Activated naive CD4-positive, alpha-beta T cell treated with anti-CD3 and anti-CD28 coated beads for 36 hours (primary cell): ENCODE measurements around the gene RRP1. TPM values are rescaled to one million over a fixed set of nuclear protein-coding genes. Genes with fewer than 3 reads are reported as not detected.

ENCODE experiments used
- CTCF ChIA-PET: fragments of 350-600 bp; sonication (Branson Sonifier 250); formaldehyde crosslinking; loops from one replicate; lab custom pipeline; 2021; ENCODE audit warnings: antibody characterized with exemption; lab: Charles Lee
- DNase-seq: peaks from one replicate; pipeline ENCODE4 v3.0.0-alpha.2; 2020
- H3K27ac Mint-ChIP-seq: one replicate; pipeline ENCODE4 v1.8.0; 2021; ENCODE audit warnings: mild to moderate bottlenecking, mixed read lengths
- H3K27me3 Mint-ChIP-seq: one replicate; pipeline ENCODE4 v1.8.0; 2021; ENCODE audit warnings: low read depth, mixed read lengths
- H3K36me3 Mint-ChIP-seq: one replicate; pipeline ENCODE4 v1.8.0; 2021; ENCODE audit warnings: low read depth, mixed read lengths
- H3K4me1 Mint-ChIP-seq: one replicate; pipeline ENCODE4 v1.8.0; 2021; ENCODE audit warnings: low read depth, mixed read lengths
- H3K4me3 Mint-ChIP-seq: one replicate; pipeline ENCODE4 v1.8.0; 2021; ENCODE audit warnings: mild to moderate bottlenecking, moderate library complexity, mixed read lengths
- H3K9me3 Mint-ChIP-seq: one replicate; pipeline ENCODE4 v1.8.0; 2021; ENCODE audit warnings: mixed read lengths
- intact Hi-C: fragments of 100-400 bp; cut with micrococcal nuclease; formaldehyde crosslinking; loops from one replicate; pipeline ENCODE4 v1.15.1; 2023
- total RNA-seq, 2 experiments: library from RNA; stranded (reverse); gene quantifications; one replicate each; pipeline ENCODE4 v1.2.3, GENCODE V29; 2021

The RRP1 gene
- total RNA-seq, 2 experiments from 2014 or later, result 33.6 to 35.5 TPM

DNA sequence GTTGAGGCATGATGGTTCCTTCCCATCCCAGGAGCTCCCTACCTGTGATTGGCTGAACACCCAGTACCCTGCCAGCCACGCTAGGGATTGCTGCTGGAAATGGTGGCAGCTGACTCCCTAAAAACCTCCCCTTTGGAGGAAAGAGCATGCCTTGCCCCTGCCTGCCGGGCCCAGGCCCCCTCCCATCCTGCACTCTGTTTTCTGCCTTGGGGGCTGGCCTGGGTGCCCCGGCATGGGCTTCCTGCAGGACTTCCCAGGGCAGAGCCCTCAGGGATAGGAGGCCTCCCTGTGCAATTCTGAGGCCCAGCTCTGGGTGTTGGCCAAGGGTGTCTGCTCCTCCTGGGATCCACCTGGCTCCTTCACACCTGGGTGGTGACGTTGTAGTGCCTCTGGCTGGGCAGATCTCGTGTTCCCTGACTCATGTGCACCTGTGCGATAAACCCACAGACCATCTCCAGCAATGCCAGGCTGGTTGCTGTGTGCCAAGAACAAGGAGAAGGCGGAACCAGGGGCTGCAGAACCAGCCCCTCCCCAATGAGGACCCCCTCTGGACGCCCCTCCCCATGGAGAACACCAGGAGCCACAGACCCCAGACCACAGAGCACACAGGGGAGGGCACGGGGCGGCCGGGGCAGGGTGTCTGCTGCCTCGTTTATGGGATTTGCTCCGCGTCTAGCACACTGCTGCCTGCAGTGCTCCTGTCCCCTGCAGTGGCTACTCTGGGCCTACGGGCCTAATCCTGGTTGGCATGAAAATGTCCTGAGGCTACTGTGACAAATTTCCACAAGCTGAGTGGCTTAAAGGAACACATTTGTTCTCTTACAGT is 26.9 kb upstream of the RRP1 start:
- DNase-seq, result no peak
- H3K36me3 Mint-ChIP-seq, result peaks cover 7% of the 10 kb centered on the region
- H3K9me3 Mint-ChIP-seq, result no peaks in the 10 kb centered on the region
- no peak overlapping the region for H3K4me3 Mint-ChIP-seq
- intact Hi-C loops, result no loop called here
- no peak overlapping the region for H3K27ac Mint-ChIP-seq
- CTCF ChIA-PET, result interaction anchor here (1.3 kb wide), 1 partner anchor 39 kb away, joined by 3 read pairs; no protein-coding TSS in a partner anchor
- H3K27me3 Mint-ChIP-seq, result no peaks in the 10 kb centered on the region
- H3K4me1 Mint-ChIP-seq, result no peaks in the 10 kb centered on the region

DNA sequence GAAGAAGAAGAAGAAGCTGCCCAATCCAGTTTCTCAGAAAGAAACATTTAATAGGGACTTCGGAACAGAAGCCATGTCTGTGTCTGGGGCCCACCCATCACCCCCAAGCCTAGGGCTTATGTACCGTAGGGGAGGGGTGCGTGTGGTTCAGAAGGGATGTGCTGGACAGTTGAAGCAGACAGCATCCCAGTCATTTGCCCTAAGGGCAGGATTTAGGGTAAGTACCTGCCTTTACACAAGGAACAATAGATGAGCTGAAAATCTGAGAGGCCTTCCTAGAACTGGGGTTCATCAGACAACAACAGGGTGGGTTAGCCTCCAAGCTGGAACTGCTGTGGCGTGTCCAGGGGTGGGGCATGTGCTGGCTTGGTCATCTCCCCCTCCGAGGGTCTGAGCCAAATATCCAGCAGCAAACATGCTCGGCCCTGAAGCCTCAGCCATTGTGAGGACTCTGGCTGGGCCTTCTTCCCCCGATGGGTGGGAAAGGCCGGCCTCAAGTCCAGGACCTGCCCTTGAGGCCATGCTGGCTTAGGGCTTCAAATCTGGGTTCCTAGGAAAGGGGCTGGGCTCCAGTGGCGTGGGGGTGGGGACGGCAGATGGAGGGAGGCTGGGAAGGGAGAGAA is 25.4 kb upstream of the RRP1 start:
- H3K4me1 Mint-ChIP-seq, result no peaks in the 10 kb centered on the region
- no peak for DNase-seq
- no peak overlapping the region for H3K4me3 Mint-ChIP-seq
- H3K36me3 Mint-ChIP-seq, result peaks cover 3% of the 10 kb centered on the region
- intact Hi-C loops, result no loop called here
- no peak overlapping the region for H3K27ac Mint-ChIP-seq
- CTCF ChIA-PET, result no interaction called here
- no peaks in the 10 kb centered on the region for H3K27me3 Mint-ChIP-seq
- no peaks in the 10 kb centered on the region for H3K9me3 Mint-ChIP-seq

DNA sequence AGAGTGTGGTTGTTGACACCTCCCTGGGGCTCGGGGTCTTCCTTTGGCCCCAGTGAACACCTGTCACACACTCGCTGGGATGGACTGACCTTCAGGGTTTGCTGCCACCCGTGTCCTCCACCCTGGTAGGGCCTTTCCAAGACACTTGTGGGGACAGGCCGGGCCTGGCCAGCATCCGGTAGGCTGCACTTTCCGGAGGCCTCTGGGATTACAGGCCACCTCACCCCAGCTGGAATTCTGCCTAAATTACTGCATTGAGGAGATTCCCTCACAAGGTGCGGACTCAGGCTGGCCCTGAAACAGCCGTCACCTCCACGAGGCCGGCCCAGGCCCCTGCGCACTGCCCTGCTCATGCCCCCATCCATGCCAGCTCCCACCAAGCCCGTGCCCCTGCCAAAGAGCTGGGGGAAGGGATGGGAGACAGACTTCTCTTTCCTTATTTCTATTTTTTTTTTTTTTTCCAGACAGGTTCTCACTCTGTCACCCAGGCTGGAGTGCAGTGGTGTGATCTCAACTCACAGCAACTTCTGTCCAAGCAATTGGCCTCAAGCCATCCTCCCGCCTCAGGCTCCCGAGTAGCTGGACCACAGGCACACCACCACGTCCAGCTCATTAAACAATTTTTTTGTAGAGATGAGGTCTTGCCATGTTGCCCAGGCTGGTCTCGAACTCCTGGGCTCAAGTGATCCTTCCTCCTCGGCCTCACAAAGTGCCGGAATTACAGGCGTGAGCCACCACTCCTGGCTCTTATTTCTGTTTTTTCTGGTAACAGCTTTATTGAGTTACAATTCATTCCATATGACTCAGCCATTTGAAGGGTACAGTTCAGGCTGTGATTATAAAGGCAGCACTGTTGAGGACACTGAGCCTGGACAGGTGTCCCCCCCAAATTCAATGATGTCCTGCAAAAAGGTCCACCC is 24.5 kb upstream of the RRP1 start:
- no peaks in the 10 kb centered on the region for H3K4me1 Mint-ChIP-seq
- no peaks in the 10 kb centered on the region for H3K27me3 Mint-ChIP-seq
- CTCF ChIA-PET, result no interaction called here
- intact Hi-C loops, result no loop called here
- DNase-seq, result no peak
- no peak overlapping the region for H3K4me3 Mint-ChIP-seq
- H3K27ac Mint-ChIP-seq, result no peak overlapping the region
- H3K36me3 Mint-ChIP-seq, result peaks cover 3% of the 10 kb centered on the region
- no peaks in the 10 kb centered on the region for H3K9me3 Mint-ChIP-seq

DNA sequence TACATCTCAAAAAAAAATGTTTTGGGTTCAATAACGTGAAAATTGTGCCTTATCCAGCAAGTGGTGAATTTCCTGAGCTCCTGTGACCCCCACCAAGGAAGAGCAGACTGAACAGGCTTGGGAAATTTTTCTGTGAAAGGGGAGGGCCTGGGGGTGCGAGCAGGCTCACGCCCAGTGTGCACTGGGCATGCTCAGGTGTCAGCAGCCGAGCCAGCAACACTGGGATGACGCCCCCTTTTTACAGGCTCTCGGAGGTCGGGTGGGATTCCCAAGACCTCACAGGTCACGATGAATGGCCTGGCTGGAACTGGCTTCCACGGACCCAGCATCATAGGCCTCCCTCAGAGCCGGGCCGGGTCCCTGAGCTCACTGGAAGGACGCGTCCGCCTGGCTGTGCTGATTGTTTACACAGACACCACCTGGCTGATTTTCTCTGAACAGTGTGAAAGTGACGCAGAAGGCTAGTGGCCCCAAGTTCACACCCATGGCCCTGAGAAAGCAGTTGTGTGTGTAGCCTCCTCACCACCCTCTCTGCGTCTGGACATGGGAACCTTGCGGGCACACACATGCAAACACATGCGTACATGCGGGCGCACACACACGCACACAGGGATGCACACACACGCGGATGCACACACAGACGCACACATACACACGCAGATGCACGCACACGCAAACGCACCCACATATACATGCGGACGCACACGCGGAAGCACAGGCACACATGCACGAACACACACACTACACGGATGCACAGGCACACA is 22.5 kb upstream of the RRP1 start:
- H3K27ac Mint-ChIP-seq, result no peak overlapping the region
- no peak overlapping the region for H3K4me3 Mint-ChIP-seq
- DNase-seq, result no peak
- H3K4me1 Mint-ChIP-seq, result peaks cover 6% of the 10 kb centered on the region
- H3K9me3 Mint-ChIP-seq, result no peaks in the 10 kb centered on the region
- intact Hi-C loops, result no loop called here
- H3K27me3 Mint-ChIP-seq, result no peaks in the 10 kb centered on the region
- CTCF ChIA-PET, result interaction anchor here (0.6 kb wide), 1 partner anchor 127 kb away, joined by 3 read pairs; no protein-coding TSS in a partner anchor
- peaks cover 4% of the 10 kb centered on the region for H3K36me3 Mint-ChIP-seq

DNA sequence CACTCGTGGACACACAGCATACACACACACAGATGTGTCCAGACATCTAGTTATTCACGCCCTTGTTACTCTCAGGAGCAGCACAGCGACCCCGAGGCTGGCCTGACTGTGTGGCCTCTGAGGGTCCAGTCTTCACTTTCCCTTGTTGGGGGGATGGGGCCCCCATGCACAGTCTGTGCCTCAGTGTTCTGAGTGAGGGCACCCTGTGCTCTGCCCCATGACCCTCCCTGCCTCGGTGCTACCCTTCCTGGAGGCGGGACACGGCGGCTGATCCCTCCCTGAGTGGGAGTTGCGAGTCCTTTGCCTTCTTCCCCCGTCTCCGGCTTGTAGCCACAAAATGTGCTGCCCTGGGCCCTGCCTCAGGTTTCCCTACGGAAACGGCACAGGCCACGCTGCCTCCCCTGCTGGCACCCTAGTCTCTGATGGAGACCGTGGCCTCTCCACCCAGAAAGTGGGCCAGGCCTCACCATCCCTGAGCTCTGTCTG is 21.8 kb upstream of the RRP1 start:
- CTCF ChIA-PET, result no interaction called here
- DNase-seq, result no peak
- Mint-ChIP-seq H3K27ac (no peak overlapping the region), H3K4me1 (peaks cover 6% of the 10 kb centered on the region), H3K27me3 (no peaks in the 10 kb centered on the region), H3K9me3 (no peaks in the 10 kb centered on the region), H3K4me3 (no peak overlapping the region), H3K36me3 (peaks cover 4% of the 10 kb centered on the region)
- intact Hi-C loops, result no loop called here

DNA sequence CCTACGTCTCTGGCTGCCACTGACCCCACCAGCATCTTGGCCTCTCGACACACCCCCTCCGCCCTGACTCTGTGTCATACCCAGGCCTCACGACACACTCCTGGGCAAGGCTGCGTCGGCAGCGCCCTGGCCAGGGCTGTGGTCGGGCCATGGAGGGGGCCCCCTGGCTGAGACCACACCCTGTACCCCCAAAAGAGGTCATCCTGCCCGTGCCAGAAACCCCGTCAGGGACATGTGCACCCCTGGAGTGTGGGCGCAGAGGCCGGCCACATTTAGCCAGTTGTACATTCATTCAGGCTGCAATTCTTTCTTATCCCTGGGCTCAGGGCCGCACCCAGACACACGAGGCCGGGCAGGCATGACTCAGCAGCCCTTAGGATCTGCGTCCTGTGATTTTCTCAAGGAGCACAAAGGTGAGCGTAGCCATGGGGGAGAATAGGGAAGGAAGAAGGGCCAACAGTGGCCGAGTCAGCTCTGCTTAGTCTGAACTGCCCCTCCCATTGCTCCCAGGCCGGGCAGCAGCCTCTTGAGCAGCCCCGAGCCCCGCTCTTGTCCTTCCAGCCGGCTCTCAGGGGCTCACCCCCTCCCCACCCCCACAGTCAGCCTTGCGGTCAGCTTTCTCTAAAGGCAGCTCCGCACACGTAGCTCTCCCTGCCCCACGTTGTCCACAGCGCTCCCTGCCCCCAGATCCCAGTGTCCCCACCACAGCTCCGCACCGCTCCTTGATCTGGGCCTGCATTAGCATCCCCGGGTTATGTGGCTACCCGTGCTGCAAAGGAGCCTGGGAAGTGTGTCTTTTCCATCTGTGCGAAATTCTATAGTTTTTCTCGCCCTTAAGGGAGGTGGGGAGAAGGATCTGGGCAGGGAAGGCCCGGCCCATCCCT is 21.2 kb upstream of the RRP1 start:
- peak overlapping the region; percentile 41 for H3K27ac Mint-ChIP-seq
- no peaks in the 10 kb centered on the region for H3K9me3 Mint-ChIP-seq
- CTCF ChIA-PET, result interaction anchor here (1.6 kb wide), 1 partner anchor 22 kb away, joined by 4 read pairs; the partner anchor contains the start of gene RRP1
- intact Hi-C loops, result no loop called here
- DNase-seq, result no peak
- H3K4me3 Mint-ChIP-seq, result no peak overlapping the region
- no peaks in the 10 kb centered on the region for H3K27me3 Mint-ChIP-seq
- H3K36me3 Mint-ChIP-seq, result peaks cover 3% of the 10 kb centered on the region
- peaks cover 6% of the 10 kb centered on the region for H3K4me1 Mint-ChIP-seq

DNA sequence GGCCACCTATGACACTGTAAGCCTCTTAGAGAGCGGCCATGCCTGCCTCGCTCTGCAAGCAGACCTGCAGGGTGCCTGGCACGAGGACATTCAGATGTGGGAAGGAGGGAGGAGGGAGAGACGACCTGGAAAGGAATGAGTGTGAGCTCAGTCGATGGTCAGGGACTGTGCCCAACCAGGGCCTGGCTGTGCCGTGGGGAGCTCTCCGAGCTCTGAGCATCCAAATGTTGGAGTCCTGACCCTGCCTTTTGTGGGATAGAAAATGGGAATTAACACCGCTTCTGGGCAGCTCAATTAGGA is 20.6 kb upstream of the RRP1 start:
- CTCF ChIA-PET, result interaction anchor here (1.6 kb wide), 1 partner anchor 21 kb away, joined by 4 read pairs; the partner anchor contains the start of gene RRP1
- peaks cover 6% of the 10 kb centered on the region for H3K4me1 Mint-ChIP-seq
- no peaks in the 10 kb centered on the region for H3K27me3 Mint-ChIP-seq
- peaks cover 2% of the 10 kb centered on the region for H3K36me3 Mint-ChIP-seq
- intact Hi-C loops, result no loop called here
- no peak overlapping the region for H3K4me3 Mint-ChIP-seq
- H3K9me3 Mint-ChIP-seq, result no peaks in the 10 kb centered on the region
- no peak for DNase-seq
- H3K27ac Mint-ChIP-seq, result peak overlapping the region; percentile 41

DNA sequence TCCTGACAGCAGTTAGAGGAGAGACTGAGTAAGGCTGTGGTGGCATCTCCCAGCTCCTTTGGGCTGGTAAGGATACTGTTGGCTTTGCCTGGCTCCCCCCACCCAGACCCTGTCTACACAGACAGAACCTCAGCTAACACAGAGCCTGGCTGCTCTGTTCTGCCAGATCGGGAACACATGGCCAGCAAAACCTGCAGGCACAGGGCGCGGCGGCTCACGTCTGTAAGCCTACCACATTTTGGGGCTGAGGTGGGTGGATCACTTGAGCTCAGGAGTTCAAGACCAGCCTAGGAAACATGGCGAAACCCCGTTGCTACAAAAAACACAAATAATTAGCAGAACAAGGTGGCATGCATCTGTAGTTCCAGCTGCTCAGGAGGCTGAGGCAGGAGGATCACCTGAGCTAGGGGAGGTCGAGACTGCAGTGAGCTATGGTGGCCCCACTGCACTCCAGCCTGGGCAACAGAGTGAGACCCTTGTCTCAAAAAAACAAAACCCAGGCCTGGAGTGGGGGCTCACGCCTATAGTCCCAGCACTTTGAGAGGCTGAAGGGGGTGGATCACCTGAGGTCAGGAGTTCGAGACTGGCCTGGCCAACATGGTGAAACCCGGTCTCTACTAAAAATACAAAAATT is 19.9 kb upstream of the RRP1 start:
- no peak for DNase-seq
- intact Hi-C loops, result no loop called here
- CTCF ChIA-PET, result interaction anchor here (1.1 to 1.6 kb wide), 2 partner anchors 20 to 41 kb away, joined by 3 to 4 read pairs; partner anchors contain the start of gene RRP1
- H3K36me3 Mint-ChIP-seq, result peaks cover 4% of the 10 kb centered on the region
- H3K4me3 Mint-ChIP-seq, result no peak overlapping the region
- no peak overlapping the region for H3K27ac Mint-ChIP-seq
- no peaks in the 10 kb centered on the region for H3K27me3 Mint-ChIP-seq
- no peaks in the 10 kb centered on the region for H3K9me3 Mint-ChIP-seq
- peaks cover 7% of the 10 kb centered on the region for H3K4me1 Mint-ChIP-seq

DNA sequence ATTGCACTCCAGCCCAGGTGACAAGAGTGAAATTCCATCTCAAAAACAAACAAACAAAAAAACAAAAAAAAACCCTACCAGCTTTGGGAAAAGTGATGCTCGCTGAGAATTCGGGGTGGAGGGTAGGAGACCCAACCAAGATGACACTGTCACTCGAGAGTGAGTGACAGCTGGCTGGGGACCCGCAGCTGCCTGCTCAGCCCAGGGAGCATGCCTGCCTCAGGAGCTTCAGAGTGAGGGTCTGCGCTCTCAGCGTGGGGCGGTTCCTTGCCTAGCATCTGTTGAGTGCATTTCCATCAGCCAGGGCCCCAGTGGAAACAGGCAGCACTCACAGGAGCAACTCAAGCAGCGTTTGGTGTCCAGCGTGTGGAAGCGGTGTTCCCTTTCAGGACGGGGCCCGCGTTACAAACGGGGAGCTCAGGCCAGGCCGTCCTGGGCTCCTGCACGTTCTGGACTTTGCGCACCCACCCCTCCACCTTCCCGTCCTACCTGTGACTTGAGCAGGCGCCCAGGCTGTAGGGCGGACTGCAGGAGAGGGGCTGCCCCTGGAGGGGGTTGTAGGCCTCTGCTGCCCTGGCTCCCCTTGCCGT is 19.2 kb upstream of the RRP1 start:
- Mint-ChIP-seq H3K27ac (no peak overlapping the region), H3K4me1 (peaks cover 12% of the 10 kb centered on the region), H3K4me3 (no peak overlapping the region), H3K27me3 (no peaks in the 10 kb centered on the region), H3K36me3 (peaks cover 4% of the 10 kb centered on the region), H3K9me3 (no peaks in the 10 kb centered on the region)
- DNase-seq, result no peak
- CTCF ChIA-PET, result interaction anchor here (1.1 to 1.6 kb wide), 2 partner anchors 20 to 42 kb away, joined by 3 to 4 read pairs; partner anchors contain the start of gene RRP1
- intact Hi-C loops, result loop anchor here (10.0 kb wide), 1 partner anchor 1245 kb away; no protein-coding TSS in a partner anchor

DNA sequence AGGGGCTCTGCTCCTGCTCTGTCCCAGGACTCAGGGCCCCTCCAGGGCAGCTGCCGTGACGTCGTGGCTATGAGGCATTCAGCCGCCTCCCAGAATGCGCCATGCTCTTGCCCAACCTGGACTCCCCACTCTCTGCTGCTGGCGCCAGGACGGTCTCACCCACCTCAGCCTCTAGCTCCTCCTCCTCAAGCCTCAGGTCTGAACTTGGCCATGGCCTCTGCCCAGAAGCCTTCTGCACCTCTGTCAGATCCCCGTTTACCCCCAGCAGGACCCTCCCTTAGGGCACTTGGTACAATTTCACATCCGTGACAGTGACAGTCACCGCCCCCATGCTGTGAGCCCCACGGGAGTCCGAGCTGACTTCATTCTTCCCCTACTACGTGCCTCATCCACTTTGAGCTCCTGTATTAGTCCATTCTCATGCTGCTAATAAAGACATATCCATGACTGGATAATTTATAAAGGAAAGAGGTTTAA is 18.1 kb upstream of the RRP1 start:
- CTCF ChIA-PET, result interaction anchor here (1.2 kb wide), 1 partner anchor 9 kb away, joined by 3 read pairs; no protein-coding TSS in a partner anchor
- intact Hi-C loops, result loop anchor here (10.0 kb wide), 1 partner anchor 1246 kb away; no protein-coding TSS in a partner anchor
- Mint-ChIP-seq H3K27me3 (no peaks in the 10 kb centered on the region), H3K4me3 (no peak overlapping the region), H3K27ac (peak overlapping the region; percentile 50), H3K9me3 (no peaks in the 10 kb centered on the region), H3K36me3 (peaks cover 4% of the 10 kb centered on the region), H3K4me1 (peaks cover 18% of the 10 kb centered on the region)
- no peak for DNase-seq
